Left ventricle myocardium inferior (tissue), 1 donor: ENCODE results near the gene SDK1. TPM values are rescaled to one million over a fixed set of nuclear protein-coding genes. Genes with fewer than 3 reads are reported as not detected.

Source experiments
- DNase-seq: peaks from one replicate; pipeline ENCODE4 v3.0.0-alpha.2; 2020
- H3K27ac ChIP-seq: fragments of 200-600 bp; replicated peaks from 2 replicates; pipeline ENCODE4 v1.8.0; 2021
- H3K27me3 ChIP-seq: fragments of 200-600 bp; 2 replicates; pipeline ENCODE4 v1.8.0; 2021; ENCODE audit warnings: low read depth
- H3K36me3 ChIP-seq: fragments of 200-600 bp; 2 replicates; pipeline ENCODE4 v1.8.0; 2021
- H3K4me1 ChIP-seq: fragments of 200-600 bp; 2 replicates; pipeline ENCODE4 v1.8.0; 2021
- H3K4me3 ChIP-seq: fragments of 200-600 bp; 2 replicates; pipeline ENCODE4 v1.8.0; 2021; ENCODE audit warnings: mild to moderate bottlenecking, moderate library complexity
- H3K9me3 ChIP-seq: fragments of 200-600 bp; replicated peaks from 2 replicates; pipeline ENCODE4 v1.8.0; 2021
- CTCF ChIP-seq: fragments of 200-600 bp; IDR thresholded peaks from 2 replicates; pipeline ENCODE4 v1.8.0; 2021; ENCODE audit warnings: antibody characterized with exemption, mild to moderate bottlenecking, borderline replicate concordance
- intact Hi-C: fragments of 100-400 bp; cut with micrococcal nuclease; formaldehyde crosslinking; loops from one replicate; pipeline ENCODE4 v1.11.0; 2022
- total RNA-seq: library from RNA; stranded (reverse); fragmentation: NEBNext Ultra II Directional; extraction: Animal tissue kit (Norgen Biotek cat#: 25700); gene quantifications from one replicate; pipeline ENCODE4 v1.2.1, GENCODE V29; 2021
- donor health status: DM: no; HTN: yes; CAD: no; lungs with severe emphysema.

The SDK1 gene
- total RNA-seq, 1 donor from 2014 or later: 1.3 TPM

GRCh38 chr7:3807824-3808223 is 506.8 kb downstream of the SDK1 start:
- DNase-seq: no peak
- Histone ChIP-seq H3K27ac (no peak overlapping the region), H3K4me3 (no peak overlapping the region), H3K36me3 (no peaks in the 10 kb centered on the region), H3K4me1 (no peaks in the 10 kb centered on the region), H3K9me3 (no peaks in the 10 kb centered on the region), H3K27me3 (no peaks in the 10 kb centered on the region)
- TF ChIP-seq CTCF: no peak
- intact Hi-C loops: no loop called here

GRCh38 chr7:3821488-3821887 is 520.4 kb downstream of the SDK1 start:
- DNase-seq: no peak
- intact Hi-C loops: no loop called here

GRCh38 chr7:3825491-3825890 is 524.4 kb downstream of the SDK1 start:
- TF ChIP-seq CTCF: no peak
- H3K4me3 ChIP-seq: no peak overlapping the region
- H3K27me3 ChIP-seq: no peaks in the 10 kb centered on the region
- H3K9me3 ChIP-seq: no peaks in the 10 kb centered on the region
- no peaks in the 10 kb centered on the region for H3K4me1 ChIP-seq
- intact Hi-C loops: no loop called here
- DNase-seq: no peak
- no peaks in the 10 kb centered on the region for H3K36me3 ChIP-seq
- no peak overlapping the region for H3K27ac ChIP-seq

More at GRCh38 chr7:3821488-3821887, 520.4 kb downstream of the SDK1 start:
- Histone ChIP-seq H3K36me3 (no peaks in the 10 kb centered on the region), H3K27me3 (no peaks in the 10 kb centered on the region), H3K4me1 (no peaks in the 10 kb centered on the region), H3K27ac (no peak overlapping the region), H3K4me3 (no peak overlapping the region), H3K9me3 (no peaks in the 10 kb centered on the region)
- TF ChIP-seq CTCF: no peak

GRCh38 chr7:3832199-3832598 is 531.1 kb downstream of the SDK1 start:
- no peak overlapping the region for H3K4me3 ChIP-seq
- DNase-seq: no peak
- no peaks in the 10 kb centered on the region for H3K27me3 ChIP-seq
- no peaks in the 10 kb centered on the region for H3K9me3 ChIP-seq
- no peak for TF ChIP-seq CTCF
- no peaks in the 10 kb centered on the region for H3K4me1 ChIP-seq
- H3K36me3 ChIP-seq: no peaks in the 10 kb centered on the region
- H3K27ac ChIP-seq: no peak overlapping the region
- intact Hi-C loops: no loop called here

- Histone ChIP-seq H3K4me1 (no peaks in the 10 kb centered on the region), H3K36me3 (no peaks in the 10 kb centered on the region), H3K27ac (no peak overlapping the region), H3K4me3 (no peak overlapping the region), H3K9me3 (no peaks in the 10 kb centered on the region), H3K27me3 (no peaks in the 10 kb centered on the region)
- intact Hi-C loops: no loop called here
- no peak for DNase-seq
- no peak for TF ChIP-seq CTCF
These were observed 534.1 kb downstream of the SDK1 start for GRCh38 chr7:3835109-3835508.

- H3K9me3 ChIP-seq: no peaks in the 10 kb centered on the region
- no peak overlapping the region for H3K4me3 ChIP-seq
- H3K4me1 ChIP-seq: no peaks in the 10 kb centered on the region
- intact Hi-C loops: no loop called here
- DNase-seq: no peak
- no peak overlapping the region for H3K27ac ChIP-seq
- H3K36me3 ChIP-seq: no peaks in the 10 kb centered on the region
- TF ChIP-seq CTCF: no peak
- no peaks in the 10 kb centered on the region for H3K27me3 ChIP-seq
These were observed 535.8 kb downstream of the SDK1 start for GRCh38 chr7:3836855-3837254.
